Heart right ventricle (tissue), 16 donors: Measurements from ENCODE around the gene EXOC6. TPM values are rescaled to one million over a fixed set of nuclear protein-coding genes. Genes with fewer than 3 reads are reported as not detected.

Experiments used
- ATAC-seq, 8 donors: fragments of 200-7000 bp; cut with Tn5 transposase; one replicate each; pipeline ENCODE4 v1.9.1; 2020; ENCODE audit warnings: mild to moderate bottlenecking in 8 of 8, moderate library complexity in 8 of 8, moderate number of reproducible peaks in 1 of 8
- DNase-seq, 2 donors: peaks; one replicate each; pipeline ENCODE4 v3.0.0-alpha.2; 2020
- H3K27ac ChIP-seq, 10 donors: fragments of 200-600 bp; sonication (generic) in 2 of 10; one replicate each; pipeline versions ENCODE4 v1.5.0 to v1.8.0; 2020 to 2022; ENCODE audit warnings: mild to moderate bottlenecking in 3 of 10
- H3K27me3 ChIP-seq, 7 donors: fragments of 200-600 bp; one replicate each; pipeline ENCODE4 v1.8.0; 2021 to 2022; ENCODE audit warnings: mild to moderate bottlenecking in 2 of 7
- H3K36me3 ChIP-seq, 9 donors: fragments of 200-600 bp; sonication (generic) in 1 of 9; one replicate each; pipeline versions ENCODE4 v1.5.0 to v1.8.0; 2020 to 2022; ENCODE audit warnings: mild to moderate bottlenecking in 2 of 9
- H3K4me1 ChIP-seq, 9 donors: fragments of 200-600 bp; sonication (generic) in 1 of 9; one replicate each; pipeline versions ENCODE4 v1.5.0 to v1.8.0; 2020 to 2022; ENCODE audit warnings: mild to moderate bottlenecking in 4 of 9
- H3K4me3 ChIP-seq, 10 donors: fragments of 200-600 bp; sonication (generic) in 2 of 10; one replicate each; pipeline versions ENCODE4 v1.5.0 to v1.8.0; 2020 to 2022; ENCODE audit warnings: mild to moderate bottlenecking in 7 of 10, moderate library complexity in 2 of 10
- H3K9me3 ChIP-seq, 11 donors: fragments of 200-600 bp in 10 of 11; sonication (generic) in 2 of 11; one replicate each; pipeline versions ENCODE4 v1.5.0 to v1.8.0; 2013 to 2022; ENCODE audit warnings: mild to moderate bottlenecking in 2 of 11, control low read depth in 1 of 11, moderate library complexity in 1 of 11
- WGBS, 2 donors: extraction: QIAGEN DNeasy Blood & Tissue Kit; methylation state at CpG; one replicate each; pipeline ENCODE4 v1.1.7; 2013; ENCODE audit warnings: inconsistent platforms in 1 of 2; 5-methylcytosine and 5-hydroxymethylcytosine counted together
- intact Hi-C, 10 donors: fragments of 100-400 bp; cut with DNase I; formaldehyde crosslinking; loops; one replicate each; pipeline versions ENCODE4 v1.11.1 to v1.14.2; 2022
- polyA plus RNA-seq, 2 donors: library from polyadenylated mRNA; stranded (reverse); fragments of 200-250 nt; gene quantifications; one replicate each; pipeline ENCODE4 v1.2.3, GENCODE V29; 2013
- total RNA-seq, 10 donors: library from RNA; stranded (reverse); fragmentation: NEBNext Ultra II Directional in 3 of 10; extraction: Animal tissue kit (Norgen Biotek cat#: 25700) in 3 of 10; gene quantifications; one replicate each; pipeline versions ENCODE4 v1.2.1 to v1.2.4, GENCODE V29; 2021 to 2023
- TF ChIP-seq, protein P1 (sequence below), 9 donors: fragments of 200-600 bp; sonication (generic) in 2 of 9; IDR thresholded peaks; one replicate each; pipeline versions ENCODE4 v1.5.0 to v1.8.0; 2021 to 2022; ENCODE audit warnings: antibody characterized with exemption in 9 of 9, mild to moderate bottlenecking in 5 of 9, moderate library complexity in 1 of 9
- donor health status: Arrhythmogenic right ventricular cardiomyopathy.
- donor health status: ischemic (EF 13 %, LVEDD 7.1; RV severe dilation, severe dysfunction).
- donor health status: healthy with polysubstance abuse.
- donor health status: DM: no; HTN: yes; CAD: no.
- donor health status: DM: no; HTN: no; CAD: no.
- donor health status: ischemic (EF 25% LVEDD 6.9; RV normal size, moderate dysfunction).
- donor health status: ischemic (EF 25% LVEDD 5.7; RV mildly dilated, moderate dysfunction).
- donor health status: healthy.
- donor health status: DM: yes; HTN: yes; CAD: no.
- donor health status: Ischemic cardiomyopathy.
- donor health status: ischemic (EF 35%, LVEDD 5.7; RV mildly dilated, moderate dysfunction).
- donor health status: nonischemic (EF 11% LVEDD 7.7; RV severe dilation, severe dysfunction).
- donor health status: DM: yes; HTN: yes; CAD: no.
- donor health status: PGD.
- donor health status: ischemic (EF 29% LVEDD 5.4; RV normal size, mild dysfunction).
- donor health status: nonischemic (EF 23%, LVEDD 6.1; RV moderate dilation, normal function).

Gene EXOC6
- total and polyA plus RNA-seq, 12 donors, result 3.3 to 11.7 (median 9.2) TPM

- intact Hi-C loops, result loop anchor here in 5 of 10 donors (2.0 to 10.0 kb wide), 5 partner anchors 52 to 132 kb away; no protein-coding TSS in a partner anchor
- ATAC-seq (peak in 5 of 8 donors; percentile 34 to 86 (median 80)), DNase-seq (no peak)
- WGBS, 2 donors, result 61 to 68% methylated on average over 9 of the region's 9 CpGs
- Histone ChIP-seq H3K27me3 (no peaks in the 10 kb centered on the region), H3K27ac (peak overlapping the region in 4 of 10 donors; percentile 12 to 74 (median 61)), H3K36me3 (no peaks in the 10 kb centered on the region), H3K9me3 (no peaks in the 10 kb centered on the region), H3K4me1 (peaks cover 0 to 27% (median 10%) of the 10 kb centered on the region in 9 donors), H3K4me3 (no peak overlapping the region)
- TF ChIP-seq, protein P1, sequence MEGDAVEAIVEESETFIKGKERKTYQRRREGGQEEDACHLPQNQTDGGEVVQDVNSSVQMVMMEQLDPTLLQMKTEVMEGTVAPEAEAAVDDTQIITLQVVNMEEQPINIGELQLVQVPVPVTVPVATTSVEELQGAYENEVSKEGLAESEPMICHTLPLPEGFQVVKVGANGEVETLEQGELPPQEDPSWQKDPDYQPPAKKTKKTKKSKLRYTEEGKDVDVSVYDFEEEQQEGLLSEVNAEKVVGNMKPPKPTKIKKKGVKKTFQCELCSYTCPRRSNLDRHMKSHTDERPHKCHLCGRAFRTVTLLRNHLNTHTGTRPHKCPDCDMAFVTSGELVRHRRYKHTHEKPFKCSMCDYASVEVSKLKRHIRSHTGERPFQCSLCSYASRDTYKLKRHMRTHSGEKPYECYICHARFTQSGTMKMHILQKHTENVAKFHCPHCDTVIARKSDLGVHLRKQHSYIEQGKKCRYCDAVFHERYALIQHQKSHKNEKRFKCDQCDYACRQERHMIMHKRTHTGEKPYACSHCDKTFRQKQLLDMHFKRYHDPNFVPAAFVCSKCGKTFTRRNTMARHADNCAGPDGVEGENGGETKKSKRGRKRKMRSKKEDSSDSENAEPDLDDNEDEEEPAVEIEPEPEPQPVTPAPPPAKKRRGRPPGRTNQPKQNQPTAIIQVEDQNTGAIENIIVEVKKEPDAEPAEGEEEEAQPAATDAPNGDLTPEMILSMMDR (IDR thresholded peaks at IDR 0.05), result peak in 6 of 9 donors; percentile 21 to 65 (median 44)
Observed at GRCh38 chr10:92822964-92823363, 25.4 kb upstream of the EXOC6 start.

- H3K27ac ChIP-seq, result no peak overlapping the region
Observed at GRCh38 chr10:92826061-92826460, 22.3 kb upstream of the EXOC6 start.

DNA sequence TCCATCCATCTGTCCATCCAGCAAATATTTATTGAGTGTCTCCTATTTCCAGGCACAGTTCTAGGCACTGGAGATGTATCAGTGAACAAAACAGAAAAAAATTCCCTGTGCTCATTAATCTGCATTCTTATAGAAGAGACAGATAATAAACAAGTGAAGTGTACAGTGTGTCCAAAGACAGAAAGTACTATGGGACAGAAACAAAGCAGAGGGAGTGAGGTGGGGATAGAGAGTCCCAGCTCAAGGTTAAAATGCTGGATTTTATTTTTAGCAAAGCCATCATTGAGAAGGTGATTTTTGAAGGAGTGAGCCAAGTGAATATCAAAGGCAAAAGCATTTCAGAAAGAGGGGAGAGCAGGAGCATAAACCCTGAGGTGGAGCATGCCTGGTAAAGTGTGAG, 21.8 kb upstream of the EXOC6 start:
- TF ChIP-seq, protein P1 (IDR thresholded peaks at IDR 0.05), result no peak
- H3K27ac ChIP-seq, result no peak overlapping the region
- ATAC-seq (peak in 1 of 8 donors; percentile 79), DNase-seq (no peak)
- intact Hi-C loops, result loop anchor here in 3 of 10 donors (10.0 kb wide), 2 partner anchors 48 to 72 kb away; no protein-coding TSS in a partner anchor
- H3K4me3 ChIP-seq, result no peak overlapping the region
- peaks cover 0 to 47% (median 24%) of the 10 kb centered on the region in 9 donors for H3K4me1 ChIP-seq
- no peaks in the 10 kb centered on the region for H3K36me3 ChIP-seq
- H3K9me3 ChIP-seq, result no peaks in the 10 kb centered on the region
- no peaks in the 10 kb centered on the region for H3K27me3 ChIP-seq

More at GRCh38 chr10:92826061-92826460, 22.3 kb upstream of the EXOC6 start:
- DNase-seq (no peak), ATAC-seq (no peak)
- WGBS, 2 donors, result 73 to 77% methylated on average over 5 of the region's 5 CpGs
- no peaks in the 10 kb centered on the region for H3K27me3 ChIP-seq
- intact Hi-C loops, result loop anchor here in 3 of 10 donors (10.0 kb wide), 2 partner anchors 49 to 71 kb away; no protein-coding TSS in a partner anchor
- H3K9me3 ChIP-seq, result no peaks in the 10 kb centered on the region
- H3K4me1 ChIP-seq, result peaks cover 0 to 45% (median 27%) of the 10 kb centered on the region in 9 donors
- no peak overlapping the region for H3K4me3 ChIP-seq
- TF ChIP-seq, protein P1 (IDR thresholded peaks at IDR 0.05), result no peak
- no peaks in the 10 kb centered on the region for H3K36me3 ChIP-seq

- H3K4me3 ChIP-seq, result no peak overlapping the region
- DNase-seq (no peak), ATAC-seq (peak in 3 of 8 donors; percentile 22 to 36 (median 31))
- H3K4me1 ChIP-seq, result peaks cover 0 to 42% (median 16%) of the 10 kb centered on the region in 9 donors
- no peaks in the 10 kb centered on the region for H3K36me3 ChIP-seq
- TF ChIP-seq, protein P1 (IDR thresholded peaks at IDR 0.05), result no peak
- H3K27ac ChIP-seq, result no peak overlapping the region
- H3K9me3 ChIP-seq, result no peaks in the 10 kb centered on the region
- 78 to 86% methylated on average over 10 of the region's 10 CpGs for WGBS, 2 donors
- no peaks in the 10 kb centered on the region for H3K27me3 ChIP-seq
- intact Hi-C loops, result loop anchor here in 3 of 10 donors (10.0 kb wide), 2 partner anchors 46 to 74 kb away; no protein-coding TSS in a partner anchor
Observed at GRCh38 chr10:92829042-92829785, 19.1 kb upstream of the EXOC6 start.
